ENCODE measurements around the gene UBL4A.

DNA sequence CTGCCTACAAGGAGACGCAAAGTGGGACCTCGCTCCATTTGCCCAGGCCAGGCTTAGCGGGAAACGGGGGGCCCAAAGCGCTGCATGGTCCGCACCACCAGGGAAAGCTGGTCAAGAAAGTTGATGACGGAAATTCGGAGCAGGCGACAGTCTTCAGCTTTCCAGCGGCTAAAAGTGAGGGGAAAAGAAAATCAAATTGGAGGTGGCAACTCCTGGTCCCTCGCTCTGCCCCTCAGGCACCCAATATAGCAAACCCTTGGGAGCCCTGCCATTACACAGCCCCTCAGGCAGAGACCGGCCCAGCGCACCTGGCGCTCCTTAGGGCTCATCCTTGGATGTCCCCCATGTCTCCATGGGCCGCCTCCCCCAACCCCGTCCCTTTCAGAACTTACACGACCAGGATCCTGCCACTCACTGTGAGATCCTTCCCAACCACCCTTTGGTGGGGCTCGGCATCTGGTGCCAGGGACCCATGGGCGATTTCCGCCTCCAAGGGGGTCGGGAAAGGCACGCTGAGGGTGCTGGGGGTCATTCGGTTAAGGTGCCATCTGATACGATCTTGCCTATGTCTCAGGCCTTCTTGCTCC is 8.4 kb downstream of the UBL4A start:
- TF ChIP-seq POLR2AphosphoS5 (IDR thresholded peaks at IDR 0.05) (no peak), EP300 (IDR thresholded peaks at IDR 0.05) (no peak)
- TF ChIP-seq, protein P1, sequence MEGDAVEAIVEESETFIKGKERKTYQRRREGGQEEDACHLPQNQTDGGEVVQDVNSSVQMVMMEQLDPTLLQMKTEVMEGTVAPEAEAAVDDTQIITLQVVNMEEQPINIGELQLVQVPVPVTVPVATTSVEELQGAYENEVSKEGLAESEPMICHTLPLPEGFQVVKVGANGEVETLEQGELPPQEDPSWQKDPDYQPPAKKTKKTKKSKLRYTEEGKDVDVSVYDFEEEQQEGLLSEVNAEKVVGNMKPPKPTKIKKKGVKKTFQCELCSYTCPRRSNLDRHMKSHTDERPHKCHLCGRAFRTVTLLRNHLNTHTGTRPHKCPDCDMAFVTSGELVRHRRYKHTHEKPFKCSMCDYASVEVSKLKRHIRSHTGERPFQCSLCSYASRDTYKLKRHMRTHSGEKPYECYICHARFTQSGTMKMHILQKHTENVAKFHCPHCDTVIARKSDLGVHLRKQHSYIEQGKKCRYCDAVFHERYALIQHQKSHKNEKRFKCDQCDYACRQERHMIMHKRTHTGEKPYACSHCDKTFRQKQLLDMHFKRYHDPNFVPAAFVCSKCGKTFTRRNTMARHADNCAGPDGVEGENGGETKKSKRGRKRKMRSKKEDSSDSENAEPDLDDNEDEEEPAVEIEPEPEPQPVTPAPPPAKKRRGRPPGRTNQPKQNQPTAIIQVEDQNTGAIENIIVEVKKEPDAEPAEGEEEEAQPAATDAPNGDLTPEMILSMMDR (IDR thresholded peaks at IDR 0.05) = no peak
